GM19328 (cell line): Measurements from ENCODE around the gene GLRX.
"Not testable (repeated sequence)": the region's sequence is repeated elsewhere in the genome, so short reads cannot be mapped to it uniquely, and the experiment has no call there.

Source experiments
- ATAC-seq: cut with Tn5 transposase; IDR thresholded peaks from one replicate; pipeline ENCODE4 v1.9.1; 2021; ENCODE audit warnings: mild to moderate bottlenecking, moderate library complexity; ENCODE audit not compliant: unreplicated experiment

Gene GLRX

DNA sequence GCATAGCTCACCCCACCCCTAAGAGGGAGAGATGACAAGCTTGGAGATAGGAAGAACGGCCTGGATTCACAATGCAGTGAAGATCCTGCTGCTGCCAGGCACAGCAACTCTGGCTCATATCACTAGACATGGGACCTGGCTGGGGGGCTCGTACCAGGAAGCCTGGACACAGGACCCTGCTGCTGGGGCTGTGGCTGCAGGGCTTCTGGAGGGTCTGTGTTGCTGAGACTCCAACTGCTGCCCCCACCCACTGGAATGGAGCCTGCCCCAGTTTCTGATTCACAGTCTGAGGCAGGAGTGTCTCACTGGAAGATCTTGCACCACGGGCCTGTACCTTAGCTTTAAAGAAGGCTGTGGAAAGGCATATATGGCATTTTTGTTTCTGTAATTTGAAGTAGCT, 31.0 kb upstream of the GLRX start:
- ATAC-seq: no peak

DNA sequence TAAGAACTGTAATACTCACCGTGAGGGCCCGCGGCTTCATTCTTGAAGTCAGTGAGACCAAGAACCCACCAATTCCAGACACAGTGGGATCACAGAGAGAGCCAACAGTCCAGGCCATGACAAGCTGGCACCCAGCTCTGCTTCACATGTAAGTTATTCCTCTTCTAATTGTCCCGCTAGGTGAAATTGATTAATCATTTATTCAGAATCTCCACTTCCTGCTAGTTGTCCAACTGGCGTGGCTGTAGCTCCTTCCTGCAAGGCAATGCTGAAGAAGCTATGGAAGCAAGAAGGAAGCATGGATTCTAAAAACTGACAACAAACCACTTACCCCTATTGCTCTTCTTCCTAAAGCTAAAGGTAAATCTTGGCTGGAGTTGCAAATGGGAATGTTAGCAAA, 30.0 kb upstream of the GLRX start:
- ATAC-seq: no peak

GRCh38 chr5:95851141-95851540, 28.6 kb upstream of the GLRX start:
- ATAC-seq: not testable (repeated sequence)

GRCh38 chr5:95850391-95850894, 27.9 kb upstream of the GLRX start:
- no peak for ATAC-seq

GRCh38 chr5:95848701-95849100, 26.2 kb upstream of the GLRX start:
- ATAC-seq: no peak

DNA sequence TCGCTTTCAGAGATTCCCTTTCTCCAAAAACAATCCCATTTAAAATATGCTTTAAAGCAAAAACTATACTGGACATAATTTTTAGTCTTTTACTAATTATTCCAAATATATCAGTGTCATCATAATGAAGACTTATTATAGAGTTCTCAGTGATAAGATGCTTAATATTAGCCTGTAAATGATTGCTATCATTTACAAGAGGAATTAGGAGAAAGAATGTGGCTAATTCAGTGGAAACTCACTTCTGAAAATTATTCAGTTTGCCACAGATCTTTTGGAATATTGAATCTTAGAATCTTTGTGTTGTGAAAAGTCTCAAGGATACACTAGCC, 24.7 kb upstream of the GLRX start:
- ATAC-seq: no peak

DNA sequence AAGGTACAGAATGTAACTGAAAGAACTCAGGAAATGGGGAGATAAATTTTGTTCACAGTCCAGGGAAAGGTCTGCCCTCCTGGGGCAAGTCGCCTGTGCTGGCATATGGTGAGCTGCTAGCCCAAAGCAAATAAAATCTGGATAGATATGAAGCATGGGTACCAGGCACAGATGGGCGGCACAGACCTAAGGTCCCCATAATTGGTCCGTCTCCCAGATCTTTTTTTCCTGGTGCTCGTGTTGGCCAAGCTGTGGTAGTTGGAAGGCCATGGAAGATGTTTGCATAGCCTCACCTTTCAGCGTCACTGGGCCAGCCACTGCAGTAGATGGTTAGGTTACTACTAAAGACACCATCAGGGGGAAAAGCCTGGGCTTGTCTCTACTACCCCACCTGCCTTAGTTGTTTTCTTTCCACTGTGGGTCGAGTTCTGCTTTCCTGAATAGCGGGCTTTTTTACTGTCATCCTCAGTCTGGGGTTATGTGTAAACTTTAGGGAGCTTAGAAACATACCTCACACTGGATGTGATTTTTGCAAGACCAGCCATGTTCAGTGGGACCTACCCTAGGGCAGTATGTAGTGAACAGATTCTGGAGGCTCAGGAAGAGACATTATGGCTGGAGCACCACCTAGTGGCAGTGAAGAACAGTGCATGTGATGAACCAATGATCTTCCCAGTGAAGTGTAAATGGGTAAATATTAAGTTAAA, 24.2 kb upstream of the GLRX start:
- peak; percentile 38 for ATAC-seq

DNA sequence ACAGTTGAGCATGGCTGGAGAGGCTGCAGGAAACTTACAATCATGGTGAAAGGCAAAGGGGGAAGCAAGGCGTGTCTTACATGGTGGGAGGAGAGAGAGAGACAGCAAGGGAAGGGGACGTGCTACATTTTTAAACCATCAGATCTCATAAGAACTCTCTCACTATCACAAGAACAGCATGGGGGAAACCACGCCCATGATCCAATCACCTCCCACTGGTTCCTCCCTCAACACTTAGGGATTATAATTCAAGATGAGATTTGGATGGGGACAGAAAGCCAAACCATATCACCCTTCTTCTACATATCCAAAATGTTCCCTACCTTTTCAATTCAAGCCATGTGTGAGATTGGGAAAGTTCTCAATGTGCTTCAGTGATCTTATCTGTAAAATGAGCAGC, 22.9 kb upstream of the GLRX start:
- no peak for ATAC-seq

DNA sequence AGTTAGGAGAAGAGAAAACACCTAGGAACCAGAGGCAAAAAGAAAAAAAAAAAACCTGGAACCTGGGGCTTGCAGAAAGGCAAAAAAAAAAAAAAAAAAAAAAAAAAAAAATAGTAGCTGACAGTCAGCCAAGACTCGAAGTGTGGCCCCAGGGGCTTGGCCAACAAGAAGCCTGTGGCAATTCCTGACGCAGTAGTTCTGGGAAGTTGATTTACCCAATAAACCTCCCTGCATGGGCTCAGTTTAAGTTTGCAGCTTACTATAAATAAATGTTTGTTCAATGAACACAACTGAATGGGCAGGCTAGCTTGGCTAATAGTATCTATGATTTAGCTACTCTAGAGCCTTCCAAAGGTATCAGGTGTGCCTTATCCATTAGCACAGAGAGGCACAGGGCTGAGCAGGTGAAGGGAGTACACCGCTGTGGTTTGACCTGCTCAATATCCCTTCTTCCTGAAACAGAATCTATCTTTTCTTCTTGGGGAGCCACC, 21.3 kb upstream of the GLRX start:
- ATAC-seq: no peak

DNA sequence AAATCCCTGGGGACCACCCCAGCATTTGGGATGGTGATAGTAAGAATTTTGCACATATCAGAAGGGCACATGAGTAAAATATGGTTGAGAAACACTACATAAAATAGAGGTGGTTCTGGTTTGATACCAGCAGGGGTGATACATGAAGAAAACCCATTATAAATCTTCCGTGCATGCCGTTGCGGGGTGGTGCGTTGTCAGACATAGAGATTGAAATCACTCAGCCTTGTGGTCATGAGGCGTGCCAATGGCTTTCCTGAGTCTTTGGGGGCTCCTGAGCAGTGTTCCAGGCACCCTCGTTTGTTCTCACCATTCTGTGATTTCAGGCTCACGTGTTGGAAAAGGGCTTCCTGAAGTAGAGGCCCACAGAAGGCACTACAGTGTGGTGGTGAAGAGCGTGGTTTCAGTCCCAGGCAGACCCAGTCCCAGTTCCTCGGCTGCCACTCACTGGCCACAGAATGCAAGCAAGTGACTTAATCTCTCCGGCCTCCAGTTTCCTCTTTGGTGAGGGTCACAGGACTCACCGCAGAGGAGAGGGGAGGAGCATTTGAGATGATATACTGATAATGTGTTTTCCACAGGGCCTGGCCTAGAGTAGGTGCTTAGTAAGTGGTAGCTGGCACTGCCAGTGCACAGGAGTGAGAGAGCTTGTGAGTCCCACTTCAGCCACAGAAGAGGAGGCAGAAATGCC, 20.5 kb upstream of the GLRX start:
- ATAC-seq: peak; percentile 91

DNA sequence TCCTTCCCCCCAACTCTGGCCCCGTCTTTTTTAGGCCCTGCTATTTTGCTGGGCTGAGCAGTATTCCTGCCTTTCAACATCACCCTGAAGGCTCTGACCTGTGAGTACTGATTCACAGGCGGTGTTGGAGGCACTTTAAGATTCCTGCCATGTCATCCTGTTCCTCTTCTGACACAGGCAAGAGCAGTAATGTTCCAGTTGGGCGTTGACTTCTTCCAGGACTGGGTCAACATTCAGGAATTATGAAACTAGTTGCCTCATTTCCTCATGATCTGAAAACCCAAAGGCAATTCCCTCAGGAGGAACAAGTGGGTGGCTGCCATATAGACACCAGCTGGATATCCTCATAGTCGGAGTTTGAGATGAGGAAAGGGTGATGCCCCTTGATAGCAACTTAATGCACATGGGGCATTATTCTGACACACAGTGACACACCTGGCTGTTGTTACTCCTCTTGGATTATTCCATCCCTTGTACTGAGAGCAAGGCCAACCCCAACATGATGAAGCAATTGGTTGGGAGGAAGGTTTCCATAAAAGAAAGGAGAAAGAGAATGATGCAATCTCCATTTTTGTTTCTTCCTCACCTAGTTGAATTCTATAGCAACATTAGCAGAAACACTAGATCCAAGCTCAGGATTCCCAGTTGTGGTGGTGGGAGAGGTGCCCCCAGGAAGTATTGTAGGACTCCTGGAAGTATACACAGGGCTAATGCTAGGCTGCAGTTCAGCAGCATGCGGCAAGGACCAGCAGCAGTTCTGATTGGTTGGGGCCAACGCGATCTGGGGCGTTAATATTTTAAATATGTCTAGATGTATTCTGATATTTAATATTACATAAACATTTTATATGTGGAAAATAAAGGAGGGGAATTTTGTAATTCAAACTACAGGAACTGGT, 19.6 kb upstream of the GLRX start:
- ATAC-seq: no peak

- ATAC-seq: no peak
Measured at GRCh38 chr5:95840956-95841705, 18.6 kb upstream of the GLRX start.

GRCh38 chr5:95839658-95840057, 17.1 kb upstream of the GLRX start:
- no peak for ATAC-seq

DNA sequence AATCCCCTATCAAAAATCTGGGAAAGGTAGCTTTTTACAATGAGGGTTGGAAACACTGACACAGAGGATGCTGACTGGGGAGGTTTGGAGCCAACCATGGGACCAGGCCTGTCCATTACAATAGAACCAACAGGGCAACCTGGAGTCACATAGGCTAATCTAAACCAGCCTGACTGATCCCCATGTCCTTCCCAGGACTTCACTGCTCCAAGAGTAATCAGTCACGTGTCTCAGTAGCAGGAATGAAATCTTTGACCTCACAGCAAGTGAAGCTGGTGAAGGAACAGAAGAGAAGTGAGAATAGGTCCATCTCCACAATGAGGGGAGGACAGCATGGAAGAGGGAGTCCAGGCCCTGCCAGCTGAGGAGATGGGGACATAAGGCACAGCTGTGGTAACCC, 16.0 kb upstream of the GLRX start:
- ATAC-seq: no peak

DNA sequence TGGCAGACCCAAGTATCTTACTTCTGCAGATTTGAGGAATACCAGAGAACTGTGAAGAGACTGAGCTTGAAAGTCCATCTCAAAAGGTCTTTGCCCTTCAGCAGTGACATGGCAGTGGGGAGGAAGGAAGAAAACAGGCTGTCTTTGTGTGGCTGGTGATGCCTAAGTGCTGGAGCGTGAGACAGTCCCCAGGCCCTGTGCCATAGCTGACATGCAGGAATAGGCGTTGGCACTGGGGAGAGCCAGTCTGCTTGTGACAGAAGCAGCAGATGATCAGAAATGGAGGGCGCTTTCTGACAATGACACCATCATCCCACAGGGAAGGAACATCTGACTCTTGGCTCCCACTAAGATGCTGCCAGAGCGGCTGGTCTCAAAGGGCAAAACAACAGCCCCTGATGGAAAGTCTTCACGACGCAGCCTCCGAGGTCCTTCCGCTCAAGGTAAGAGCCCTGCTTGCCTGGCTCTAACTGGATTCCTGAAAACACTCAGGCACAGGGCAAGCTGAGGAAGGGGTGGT, 15.5 kb upstream of the GLRX start:
- no peak for ATAC-seq

- no peak for ATAC-seq
Measured at GRCh38 chr5:95837492-95837891, 15.0 kb upstream of the GLRX start.

- ATAC-seq: not testable (repeated sequence)
Measured at GRCh38 chr5:95836971-95837370, 14.4 kb upstream of the GLRX start.

GRCh38 chr5:95836544-95836943, 14.0 kb upstream of the GLRX start:
- ATAC-seq: no peak

GRCh38 chr5:95835682-95836385, 13.3 kb upstream of the GLRX start:
- ATAC-seq: no peak

- ATAC-seq: no peak
Measured at GRCh38 chr5:95832664-95833063, 10.1 kb upstream of the GLRX start.
